DND-41 (cell line): ENCODE measurements around the gene GUCA1C.

Experiments used
- CTCF ChIP-seq: IDR thresholded peaks from 2 replicates; pipeline ENCODE4 v1.5.1; 2012; ENCODE audit warnings: borderline replicate concordance, low read length, moderate library complexity, mild to moderate bottlenecking; ENCODE audit not compliant: poor library complexity, severe bottlenecking; ENCODE audit errors: extremely low read depth
- EZH2 ChIP-seq: IDR thresholded peaks from 3 replicates; pipeline ENCODE4 v1.6.1; 2012; ENCODE audit warnings: borderline replicate concordance, low read depth, mild to moderate bottlenecking, moderate library complexity, low read length, inconsistent platforms; ENCODE audit not compliant: severe bottlenecking

- TF ChIP-seq CTCF (no peak), EZH2 (no peak)
Observed at GRCh38 chr3:108973019-108973418, 19.3 kb upstream of the GUCA1C start.
